ENCODE measurements around the gene TMEM59.

- TF ChIP-seq CTCF (tag by site-specific recombination; IDR thresholded peaks at IDR 0.05) (no peak), ZNF362 (tag by site-specific recombination; IDR thresholded peaks at IDR 0.05) (no peak), ZNF121 (tag by site-specific recombination; IDR thresholded peaks at IDR 0.05) (no peak), ZFP37 (tag by site-specific recombination; IDR thresholded peaks at IDR 0.05) (no peak), ZNF175 (tag by site-specific recombination; IDR thresholded peaks at IDR 0.05) (no peak), BCL11A (tag by site-specific recombination; IDR thresholded peaks at IDR 0.05; ENCODE audit: low read depth) (no peak), ZNF626 (tag by site-specific recombination; IDR thresholded peaks at IDR 0.05) (no peak), MYNN (tag by site-specific recombination; IDR thresholded peaks at IDR 0.05; ENCODE audit: borderline replicate concordance) (no peak), SETDB1 (IDR thresholded peaks at IDR 0.05; ENCODE audit: insufficient read length, low read length) (no peak)
Measured at GRCh38 chr1:54095546-54096226, 42.7 kb upstream of the TMEM59 start.

Measured in HEK293 (cell line).